ENCODE data around the gene FGF5.

- TF ChIP-seq, protein P1, sequence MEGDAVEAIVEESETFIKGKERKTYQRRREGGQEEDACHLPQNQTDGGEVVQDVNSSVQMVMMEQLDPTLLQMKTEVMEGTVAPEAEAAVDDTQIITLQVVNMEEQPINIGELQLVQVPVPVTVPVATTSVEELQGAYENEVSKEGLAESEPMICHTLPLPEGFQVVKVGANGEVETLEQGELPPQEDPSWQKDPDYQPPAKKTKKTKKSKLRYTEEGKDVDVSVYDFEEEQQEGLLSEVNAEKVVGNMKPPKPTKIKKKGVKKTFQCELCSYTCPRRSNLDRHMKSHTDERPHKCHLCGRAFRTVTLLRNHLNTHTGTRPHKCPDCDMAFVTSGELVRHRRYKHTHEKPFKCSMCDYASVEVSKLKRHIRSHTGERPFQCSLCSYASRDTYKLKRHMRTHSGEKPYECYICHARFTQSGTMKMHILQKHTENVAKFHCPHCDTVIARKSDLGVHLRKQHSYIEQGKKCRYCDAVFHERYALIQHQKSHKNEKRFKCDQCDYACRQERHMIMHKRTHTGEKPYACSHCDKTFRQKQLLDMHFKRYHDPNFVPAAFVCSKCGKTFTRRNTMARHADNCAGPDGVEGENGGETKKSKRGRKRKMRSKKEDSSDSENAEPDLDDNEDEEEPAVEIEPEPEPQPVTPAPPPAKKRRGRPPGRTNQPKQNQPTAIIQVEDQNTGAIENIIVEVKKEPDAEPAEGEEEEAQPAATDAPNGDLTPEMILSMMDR (IDR thresholded peaks at IDR 0.05) = no peak
- TF ChIP-seq POLR2A (IDR thresholded peaks at IDR 0.05) = no peak
Observed at GRCh38 chr4:80271801-80272200, 5.3 kb downstream of the FGF5 start.

Data from body of pancreas (tissue), 4 donors.